OCI-LY3 (cell line): ENCODE data around the gene SLC25A26.
"Not testable (repeated sequence)": the region's sequence is repeated elsewhere in the genome, so short reads cannot be mapped to it uniquely, and the experiment has no call there.

Experiments
- CTCF ChIP-seq: fragments of 200-600, 300-600 bp; sonication (generic); IDR thresholded peaks from 2 replicates; pipeline ENCODE4 v1.5.1; 2014; ENCODE audit warnings: antibody characterized with exemption, low read length, low read depth
- EZH2phosphoT487 ChIP-seq: fragments of 200-600 bp; shearing (Covaris generic); IDR thresholded peaks from 2 replicates; pipeline ENCODE4 v1.6.1; 2018; ENCODE audit warnings: antibody characterized with exemption, mixed run types, low read depth

GRCh38 chr3:66421144-66421543, 200.3 kb downstream of the SLC25A26 start:
- not testable (repeated sequence) for TF ChIP-seq CTCF, EZH2phosphoT487
